GM21529 (cell line): ENCODE results near the gene INF2.
"Not testable (repeated sequence)": the region's sequence is repeated elsewhere in the genome, so short reads cannot be mapped to it uniquely, and the experiment has no call there.

Source experiments
- ATAC-seq: cut with Tn5 transposase; IDR thresholded peaks from one replicate; pipeline ENCODE4 v1.9.1; 2021; ENCODE audit not compliant: unreplicated experiment

INF2 gene

DNA sequence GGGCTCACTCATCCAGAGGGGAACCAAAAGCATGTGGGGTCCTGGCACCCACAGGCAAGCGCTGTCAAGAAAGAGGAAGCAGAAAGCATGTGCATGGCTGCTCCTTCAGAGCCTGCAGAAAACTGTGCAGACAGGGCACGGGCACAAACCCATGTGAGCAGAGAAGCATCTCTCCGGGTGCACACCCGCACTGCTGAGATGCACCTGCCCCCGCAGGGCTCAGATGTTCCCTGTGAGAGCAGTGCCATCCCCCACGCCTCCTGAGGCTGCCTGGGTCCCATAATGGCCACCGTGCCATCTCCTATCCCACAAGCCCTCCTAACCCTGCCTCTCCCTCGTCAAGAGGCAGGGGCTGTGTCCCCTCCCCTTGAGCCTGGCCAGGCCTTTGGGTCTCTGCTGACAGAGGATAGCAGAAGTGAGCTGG is 32.3 kb upstream of the INF2 start:
- ATAC-seq: peak; percentile 31

GRCh38 chr14:104657563-104658324 is 31.7 kb upstream of the INF2 start:
- ATAC-seq: peak; percentile 40

GRCh38 chr14:104658325-104658712 is 31.1 kb upstream of the INF2 start:
- ATAC-seq: no peak

DNA sequence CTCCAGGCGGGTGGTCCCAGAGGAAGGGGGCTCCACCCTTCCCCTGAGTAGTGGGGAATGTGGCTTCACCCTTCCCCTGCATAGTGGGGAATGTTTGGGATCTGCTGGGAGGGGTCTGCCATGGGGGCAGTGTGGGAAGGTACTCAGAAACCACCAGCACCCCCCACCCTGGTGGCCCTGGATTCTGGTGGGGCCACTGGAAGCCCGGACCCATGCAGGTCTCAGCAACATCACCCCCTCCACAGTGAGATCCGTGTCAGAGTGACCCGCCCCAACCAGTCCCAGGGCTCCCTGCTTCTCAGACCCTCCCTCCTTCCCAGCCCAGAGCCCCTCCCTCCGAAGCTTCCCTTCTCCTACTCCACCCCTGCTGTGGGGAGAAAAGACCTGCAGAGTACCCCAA is 30.3 kb upstream of the INF2 start:
- no peak for ATAC-seq

DNA sequence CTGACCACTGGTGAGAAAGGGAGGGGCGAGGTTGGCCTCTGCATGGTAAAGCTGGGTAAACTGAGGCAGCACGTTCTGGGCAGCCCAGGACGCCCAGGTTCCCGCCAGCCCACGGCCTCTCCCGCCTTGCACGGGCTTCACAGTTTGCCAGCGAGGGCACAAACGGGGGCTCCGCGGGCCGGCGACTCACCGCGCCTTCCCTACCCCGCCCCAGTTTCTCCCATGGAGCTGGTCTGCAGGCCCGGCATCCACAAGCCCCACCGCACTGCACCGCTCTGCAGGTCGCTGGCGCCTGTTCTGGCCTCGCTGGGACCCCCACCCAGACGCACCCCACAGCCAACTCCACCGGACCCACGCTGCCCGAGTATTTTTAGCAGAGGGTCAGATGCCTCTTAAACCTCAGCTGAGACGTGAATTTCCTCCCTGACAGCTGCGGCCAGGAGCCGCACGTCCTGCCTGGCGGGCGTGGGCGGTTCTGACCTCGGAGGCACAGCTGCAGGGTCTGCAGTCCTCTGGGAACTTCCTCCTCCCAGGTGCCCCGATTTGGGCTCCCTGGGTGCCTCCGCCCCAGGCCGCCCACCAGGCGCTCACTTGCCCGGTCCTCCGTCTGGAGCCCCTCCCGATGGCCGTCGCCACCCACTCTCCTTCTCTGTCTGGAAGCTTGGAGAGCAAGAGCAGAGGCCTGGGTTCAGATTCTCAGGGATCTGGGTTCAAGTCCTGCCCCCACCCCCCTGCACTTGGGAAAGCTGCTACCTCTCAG is 29.5 kb upstream of the INF2 start:
- ATAC-seq: peak; percentile 21

- ATAC-seq: peak; percentile 40
Observed at GRCh38 chr14:104660597-104660996, 28.8 kb upstream of the INF2 start.

DNA sequence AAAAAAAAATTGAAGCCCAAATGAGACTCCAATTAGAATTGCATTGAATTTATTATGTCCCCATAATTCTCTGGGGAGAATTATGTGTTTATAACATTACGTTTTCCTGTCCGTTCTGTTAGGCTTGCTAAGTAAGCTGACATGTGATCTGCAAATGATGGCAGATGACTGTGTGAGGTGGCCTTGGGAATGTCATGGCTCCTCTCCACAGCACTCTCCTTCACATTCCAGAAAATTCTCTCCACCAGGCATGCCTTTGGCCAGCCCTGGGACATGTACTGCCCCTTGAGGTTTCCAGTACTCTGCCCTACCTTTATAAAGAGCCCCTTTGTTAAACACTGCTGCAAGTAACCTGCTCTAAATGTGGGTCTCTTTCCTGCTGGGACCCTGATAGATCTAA is 28.3 kb upstream of the INF2 start:
- no peak for ATAC-seq

- ATAC-seq: not testable (repeated sequence)
Observed at GRCh38 chr14:104661528-104662157, 27.8 kb upstream of the INF2 start.

DNA sequence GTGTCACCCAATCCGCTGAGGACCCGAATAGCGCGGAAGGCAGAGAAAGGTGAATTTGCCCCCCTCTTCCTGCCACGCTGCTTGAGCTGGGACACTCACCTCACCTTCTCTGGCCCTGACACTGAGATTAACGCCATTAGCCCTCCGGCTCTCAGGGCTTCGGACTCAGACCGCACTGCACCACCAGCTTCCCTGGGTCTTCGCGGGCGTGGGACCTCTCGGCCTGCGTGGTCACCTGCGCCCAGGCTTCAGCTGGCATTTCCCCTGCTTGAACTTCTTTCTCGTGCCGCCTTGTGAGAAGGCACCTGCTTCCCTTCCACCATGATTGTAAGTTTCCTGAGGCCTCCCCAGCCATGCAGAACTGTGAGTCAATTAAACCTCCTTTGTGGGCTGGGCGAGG is 26.9 kb upstream of the INF2 start:
- ATAC-seq: not testable (repeated sequence)

DNA sequence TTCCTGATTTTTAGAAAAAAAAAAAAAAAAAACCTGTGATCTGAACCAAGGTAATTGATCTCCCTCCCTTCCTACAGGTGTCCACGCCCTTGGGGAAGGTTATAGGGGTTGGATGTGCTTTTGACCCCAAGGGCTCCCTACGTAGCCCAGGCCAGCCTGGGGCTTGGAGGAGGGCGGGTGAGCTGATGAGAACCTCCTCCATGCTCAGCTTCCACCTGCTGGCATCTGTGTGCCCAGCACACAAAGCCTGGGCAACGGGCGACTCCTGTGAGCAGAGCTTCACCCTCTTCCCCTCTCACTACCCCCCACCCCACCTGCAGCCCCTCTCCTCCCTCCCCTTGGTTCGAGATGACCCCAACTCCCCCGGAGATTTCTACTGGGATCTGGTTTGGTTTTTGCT is 25.3 kb upstream of the INF2 start:
- no peak for ATAC-seq

DNA sequence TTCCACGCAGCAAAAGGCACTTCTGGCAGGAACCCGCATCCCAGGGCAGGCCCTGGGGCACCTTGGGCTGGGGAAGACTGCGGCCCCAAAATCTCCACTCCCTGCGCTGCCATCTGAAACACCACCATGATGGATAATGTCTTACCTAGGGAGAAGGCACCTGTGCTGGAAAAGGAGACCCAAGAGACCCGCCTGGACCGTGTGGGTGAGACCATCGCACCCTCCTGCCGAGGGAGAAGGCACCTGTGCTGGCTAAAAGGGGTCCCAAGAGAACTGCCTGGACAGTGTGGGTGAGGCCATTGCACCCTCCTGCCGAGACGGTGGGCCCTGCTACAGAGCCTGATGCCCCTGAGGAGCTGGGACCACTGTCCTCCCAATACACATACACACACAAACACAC is 24.8 kb upstream of the INF2 start:
- ATAC-seq: no peak

GRCh38 chr14:104665114-104665656 is 24.2 kb upstream of the INF2 start:
- no peak for ATAC-seq

DNA sequence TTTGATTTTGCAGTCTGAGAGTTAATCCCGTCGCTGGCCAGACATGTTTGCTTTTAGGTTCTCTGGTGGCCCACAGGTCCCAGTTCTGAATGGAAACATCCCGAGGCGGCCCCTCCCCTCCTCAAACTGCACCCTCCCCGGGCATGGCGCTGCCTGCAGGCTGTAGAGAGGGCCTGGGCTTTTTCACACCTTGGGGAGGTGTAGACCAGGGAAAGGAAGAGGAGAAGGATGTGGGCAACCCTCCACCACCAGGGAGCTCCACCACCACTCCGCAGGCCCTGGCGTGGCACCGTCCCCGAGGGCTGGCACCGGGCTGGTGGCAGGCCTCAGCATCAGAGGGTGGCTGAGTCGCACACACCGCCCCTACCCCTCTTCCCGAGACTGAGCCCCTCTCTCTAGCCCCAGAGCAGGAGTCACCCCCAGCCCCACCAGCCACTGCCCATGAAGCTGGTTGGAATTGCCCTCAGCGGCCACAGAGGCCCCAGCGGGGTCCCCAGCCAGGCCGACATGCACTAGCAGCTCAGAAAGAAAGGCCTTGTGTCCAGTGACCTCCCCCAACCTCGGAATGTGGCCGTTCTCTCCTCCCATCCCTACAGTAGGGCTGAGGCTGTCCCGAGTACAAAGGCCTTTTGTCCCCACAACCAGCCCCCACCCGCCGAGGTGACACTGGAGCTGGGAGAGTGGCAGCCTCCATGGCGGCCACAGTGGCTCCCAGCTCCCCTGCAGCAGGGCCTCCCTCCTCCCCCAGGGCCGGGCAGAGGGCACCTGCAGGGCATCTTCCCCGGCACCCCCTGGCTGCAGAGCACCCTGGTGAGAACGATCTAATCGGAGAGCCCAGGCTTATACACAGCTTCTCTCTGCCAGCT is 23.5 kb upstream of the INF2 start:
- no peak for ATAC-seq

- ATAC-seq: not testable (repeated sequence)
Observed at GRCh38 chr14:104666523-104666895, 22.9 kb upstream of the INF2 start.

- no peak for ATAC-seq
Observed at GRCh38 chr14:104666981-104667380, 22.4 kb upstream of the INF2 start.

GRCh38 chr14:104669697-104670096 is 19.7 kb upstream of the INF2 start:
- ATAC-seq: no peak

DNA sequence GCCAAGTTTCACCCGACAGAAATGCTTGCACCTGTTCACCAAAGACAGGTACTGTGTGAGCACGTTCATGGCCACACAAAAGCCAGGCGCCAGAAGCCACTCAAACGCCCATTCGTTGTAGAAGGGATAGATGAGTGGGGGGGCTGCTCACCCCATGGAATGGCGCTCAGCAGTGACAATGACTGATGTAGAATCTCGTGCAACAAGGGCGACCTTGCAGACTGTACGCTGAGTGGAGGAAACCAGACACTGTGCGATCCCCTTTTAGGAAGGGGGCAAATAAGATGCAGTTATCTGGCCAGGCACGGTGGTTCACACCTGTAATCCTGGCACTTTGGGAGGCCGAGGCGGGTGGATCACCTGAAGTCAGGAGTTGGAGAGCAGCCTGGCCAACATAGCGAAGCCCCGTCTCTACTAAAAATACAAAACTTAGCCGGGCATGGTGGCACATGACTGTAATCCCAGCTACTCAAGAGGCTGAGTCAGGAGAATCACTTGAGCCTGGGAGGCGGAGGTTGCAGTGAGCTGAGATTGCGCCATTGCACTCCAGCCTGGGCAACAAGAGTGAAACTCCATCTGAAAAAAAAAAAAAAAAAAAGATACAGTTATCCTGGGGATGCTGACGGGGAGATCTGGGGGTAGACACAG is 18.0 kb upstream of the INF2 start:
- not testable (repeated sequence) for ATAC-seq

DNA sequence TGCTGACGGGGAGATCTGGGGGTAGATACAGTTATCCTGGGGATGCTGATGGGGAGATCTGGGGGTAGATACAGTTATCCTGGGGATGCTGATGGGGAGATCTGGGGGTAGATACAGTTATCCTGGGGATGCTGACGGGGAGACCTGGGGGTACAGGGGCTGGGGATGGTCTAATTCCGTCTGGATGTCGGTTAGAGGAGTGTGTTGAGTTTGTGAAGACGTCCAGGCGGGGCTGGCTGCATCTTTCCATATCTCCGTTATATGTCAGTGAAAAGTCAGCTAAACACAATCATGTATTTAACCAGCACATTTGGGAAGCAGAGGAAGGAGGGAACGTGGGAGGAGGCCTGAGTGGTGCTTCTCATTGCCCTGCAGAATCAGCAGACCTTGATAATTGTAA is 17.3 kb upstream of the INF2 start:
- ATAC-seq: not testable (repeated sequence)

DNA sequence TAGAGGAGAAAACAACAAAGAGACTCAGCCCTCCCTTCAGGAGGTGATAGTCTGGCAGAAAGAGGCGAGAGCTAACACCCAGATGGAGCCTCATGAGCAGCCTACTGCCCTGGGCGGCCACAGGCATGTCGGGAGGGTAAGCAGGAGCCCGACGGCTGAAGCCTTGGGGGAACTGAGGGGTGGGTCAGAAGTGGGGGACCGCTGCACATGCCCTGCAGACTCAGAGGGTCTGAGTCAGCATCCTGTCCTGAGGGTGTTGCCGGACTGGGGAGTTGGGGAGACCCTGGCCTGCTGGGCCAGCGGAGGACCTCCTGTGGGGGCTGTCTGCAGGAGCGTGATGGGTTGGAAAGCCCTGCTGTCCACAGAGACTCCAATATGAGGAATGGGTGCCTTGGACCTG is 15.9 kb upstream of the INF2 start:
- ATAC-seq: no peak

DNA sequence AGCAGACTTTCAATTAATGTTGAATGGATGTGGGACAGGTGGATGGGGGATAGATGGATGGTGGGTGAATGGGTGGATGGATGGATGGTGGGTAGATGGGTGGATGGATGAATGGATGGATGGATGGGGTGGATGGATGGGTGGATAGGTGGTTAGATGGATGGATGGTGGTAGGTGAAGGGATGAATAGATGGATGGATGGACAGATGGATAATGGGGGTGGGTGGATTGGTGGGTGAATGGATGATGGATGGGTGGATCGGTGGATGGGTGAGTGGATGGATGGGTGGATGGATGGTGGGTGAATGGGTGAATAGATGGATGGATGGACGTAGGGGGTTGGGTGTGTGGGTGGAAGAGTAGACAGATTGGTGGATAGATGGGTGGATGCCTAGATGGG is 14.0 kb upstream of the INF2 start:
- no peak for ATAC-seq
